SK-N-SH treated with all-trans-retinoic acid at 6 μM for 48 hours (cell line): Measurements from ENCODE around the gene CCM2.

ENCODE experiments used
- CSDC2 ChIP-seq: fragments of 250-450 bp; sonication (Bioruptor Pico); IDR thresholded peaks from 2 replicates; pipeline ENCODE4 v1.5.0; 2020; ENCODE audit warnings: mild to moderate bottlenecking, moderate library complexity
- OSR1 ChIP-seq: fragments of 250-450 bp; sonication (Bioruptor Pico); IDR thresholded peaks from 2 replicates; pipeline ENCODE4 v1.8.0; 2022; ENCODE audit warnings: moderate library complexity, mild to moderate bottlenecking, inconsistent platforms
- RARB ChIP-seq: fragments of 250-450 bp; sonication (Bioruptor Pico); IDR thresholded peaks from 2 replicates; pipeline ENCODE4 v1.8.0; 2021; ENCODE audit warnings: mild to moderate bottlenecking, moderate library complexity
- ZFP30 ChIP-seq: fragments of 450-650 bp; formaldehyde crosslinking; IDR thresholded peaks from 2 replicates; pipeline ENCODE4 v1.5.0; 2022; ENCODE audit warnings: mild to moderate bottlenecking, moderate library complexity
- TF ChIP-seq, protein P1 (sequence below): fragments of 250-450 bp; sonication (Bioruptor Pico); IDR thresholded peaks from 2 replicates; pipeline ENCODE4 v1.5.0; 2020; ENCODE audit warnings: mild to moderate bottlenecking, moderate library complexity
- TF ChIP-seq, protein P2 (sequence below): fragments of 250-450 bp; sonication (Bioruptor Pico); IDR thresholded peaks from 2 replicates; pipeline ENCODE4 v1.5.1; 2020; ENCODE audit warnings: low read depth, mild to moderate bottlenecking, moderate library complexity

DNA sequence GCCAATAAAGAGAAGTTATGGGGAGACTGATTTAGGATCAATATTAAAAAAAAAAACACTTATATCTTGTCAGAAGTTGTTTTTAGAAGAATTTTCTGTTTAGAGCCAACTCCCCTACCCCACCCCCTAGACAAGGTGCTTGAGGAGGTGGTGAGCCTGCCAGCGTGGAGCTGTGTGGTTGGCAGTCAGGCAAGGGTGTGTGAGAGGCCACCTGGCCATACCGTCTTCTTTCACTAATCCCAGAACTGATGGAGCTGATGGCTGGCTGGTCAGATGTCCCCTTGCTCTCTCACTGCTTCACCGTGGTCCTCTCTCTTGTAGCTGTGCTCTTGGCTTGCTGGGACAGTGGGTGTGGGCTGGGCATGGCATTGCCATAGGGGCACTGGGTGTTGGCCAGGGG, 54.4 kb downstream of the CCM2 start:
- TF ChIP-seq, protein P1, sequence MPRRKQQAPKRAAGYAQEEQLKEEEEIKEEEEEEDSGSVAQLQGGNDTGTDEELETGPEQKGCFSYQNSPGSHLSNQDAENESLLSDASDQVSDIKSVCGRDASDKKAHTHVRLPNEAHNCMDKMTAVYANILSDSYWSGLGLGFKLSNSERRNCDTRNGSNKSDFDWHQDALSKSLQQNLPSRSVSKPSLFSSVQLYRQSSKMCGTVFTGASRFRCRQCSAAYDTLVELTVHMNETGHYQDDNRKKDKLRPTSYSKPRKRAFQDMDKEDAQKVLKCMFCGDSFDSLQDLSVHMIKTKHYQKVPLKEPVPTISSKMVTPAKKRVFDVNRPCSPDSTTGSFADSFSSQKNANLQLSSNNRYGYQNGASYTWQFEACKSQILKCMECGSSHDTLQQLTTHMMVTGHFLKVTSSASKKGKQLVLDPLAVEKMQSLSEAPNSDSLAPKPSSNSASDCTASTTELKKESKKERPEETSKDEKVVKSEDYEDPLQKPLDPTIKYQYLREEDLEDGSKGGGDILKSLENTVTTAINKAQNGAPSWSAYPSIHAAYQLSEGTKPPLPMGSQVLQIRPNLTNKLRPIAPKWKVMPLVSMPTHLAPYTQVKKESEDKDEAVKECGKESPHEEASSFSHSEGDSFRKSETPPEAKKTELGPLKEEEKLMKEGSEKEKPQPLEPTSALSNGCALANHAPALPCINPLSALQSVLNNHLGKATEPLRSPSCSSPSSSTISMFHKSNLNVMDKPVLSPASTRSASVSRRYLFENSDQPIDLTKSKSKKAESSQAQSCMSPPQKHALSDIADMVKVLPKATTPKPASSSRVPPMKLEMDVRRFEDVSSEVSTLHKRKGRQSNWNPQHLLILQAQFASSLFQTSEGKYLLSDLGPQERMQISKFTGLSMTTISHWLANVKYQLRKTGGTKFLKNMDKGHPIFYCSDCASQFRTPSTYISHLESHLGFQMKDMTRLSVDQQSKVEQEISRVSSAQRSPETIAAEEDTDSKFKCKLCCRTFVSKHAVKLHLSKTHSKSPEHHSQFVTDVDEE (CRISPR knock-in tag), result no peak
- no peak for TF ChIP-seq ZFP30
- TF ChIP-seq, protein P2, sequence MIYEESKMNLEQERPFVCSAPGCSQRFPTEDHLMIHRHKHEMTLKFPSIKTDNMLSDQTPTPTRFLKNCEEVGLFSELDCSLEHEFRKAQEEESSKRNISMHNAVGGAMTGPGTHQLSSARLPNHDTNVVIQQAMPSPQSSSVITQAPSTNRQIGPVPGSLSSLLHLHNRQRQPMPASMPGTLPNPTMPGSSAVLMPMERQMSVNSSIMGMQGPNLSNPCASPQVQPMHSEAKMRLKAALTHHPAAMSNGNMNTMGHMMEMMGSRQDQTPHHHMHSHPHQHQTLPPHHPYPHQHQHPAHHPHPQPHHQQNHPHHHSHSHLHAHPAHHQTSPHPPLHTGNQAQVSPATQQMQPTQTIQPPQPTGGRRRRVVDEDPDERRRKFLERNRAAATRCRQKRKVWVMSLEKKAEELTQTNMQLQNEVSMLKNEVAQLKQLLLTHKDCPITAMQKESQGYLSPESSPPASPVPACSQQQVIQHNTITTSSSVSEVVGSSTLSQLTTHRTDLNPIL, result no peak
- no peak for TF ChIP-seq OSR1 (CRISPR knock-in tag)
- TF ChIP-seq CSDC2 (CRISPR knock-in tag), result no peak
- TF ChIP-seq RARB, result no peak
